Activated naive CD8-positive, alpha-beta T cell treated with anti-CD3 and anti-CD28 coated beads, Interleukin-2, amount 10 ng/mL, durations not matched to agents 7 days and 5 days (primary cell): ENCODE measurements around the gene POLDIP2. TPM values are rescaled to one million over a fixed set of nuclear protein-coding genes. Genes with fewer than 3 reads are reported as not detected.

ENCODE experiments used
- ATAC-seq: fragments of 150-1000 bp; cut with Tn5 transposase; one replicate; pipeline ENCODE4 v1.10.0; 2021; ENCODE audit warnings: low read depth, moderate library complexity
- POLR2A ChIA-PET: fragments of 350-600 bp; sonication (Branson Sonifier 250); formaldehyde crosslinking; loops from one replicate; lab custom pipeline; 2021; ENCODE audit warnings: antibody characterized with exemption; lab: Charles Lee
- DNase-seq: peaks from one replicate; pipeline ENCODE4 v3.0.0; 2021
- H3K27ac Mint-ChIP-seq: one replicate; pipeline ENCODE4 v1.8.0; 2022; ENCODE audit warnings: mild to moderate bottlenecking, mixed read lengths
- H3K27me3 Mint-ChIP-seq: one replicate; pipeline ENCODE4 v1.8.0; 2022; ENCODE audit warnings: mild to moderate bottlenecking, moderate library complexity, mixed read lengths
- H3K36me3 Mint-ChIP-seq: one replicate; pipeline ENCODE4 v1.8.0; 2021; ENCODE audit warnings: mild to moderate bottlenecking, mixed read lengths
- H3K4me1 Mint-ChIP-seq: one replicate; pipeline ENCODE4 v1.8.0; 2021; ENCODE audit warnings: mixed read lengths
- H3K4me3 Mint-ChIP-seq: one replicate; pipeline ENCODE4 v1.8.0; 2022; ENCODE audit warnings: mild to moderate bottlenecking, moderate library complexity, mixed read lengths
- H3K9me3 Mint-ChIP-seq: one replicate; pipeline ENCODE4 v1.8.0; 2021; ENCODE audit warnings: mixed read lengths
- total RNA-seq, 2 experiments: library from RNA; stranded (reverse); gene quantifications; one replicate each; pipeline ENCODE4 v1.2.3, GENCODE V29; 2021

The POLDIP2 gene
- total RNA-seq, 2 experiments from 2014 or later = 51.5 to 54.5 TPM

- peaks cover 19% of the 10 kb centered on the region for H3K4me1 Mint-ChIP-seq
These were observed 33.0 kb downstream of the POLDIP2 start for GRCh38 chr17:28324267-28324745.

GRCh38 chr17:28320215-28321061 lies 36.9 kb downstream of the POLDIP2 start:
- no peak for DNase-seq
- peak overlapping the region; percentile 47 for H3K27ac Mint-ChIP-seq
- H3K4me1 Mint-ChIP-seq = peaks cover 32% of the 10 kb centered on the region
- H3K9me3 Mint-ChIP-seq = no peaks in the 10 kb centered on the region
- H3K36me3 Mint-ChIP-seq = peaks cover 3% of the 10 kb centered on the region
- POLR2A ChIA-PET = interaction anchor here (1.5 to 3.6 kb wide), 3 partner anchors 11 to 37 kb away, joined by 3 to 24 read pairs (median 19); partner anchors contain the start of genes IFT20, POLDIP2 and TNFAIP1
- H3K4me3 Mint-ChIP-seq = peak overlapping the region; percentile 84
- no peaks in the 10 kb centered on the region for H3K27me3 Mint-ChIP-seq
- ATAC-seq = no peak

More at GRCh38 chr17:28324267-28324745, 33.0 kb downstream of the POLDIP2 start:
- Mint-ChIP-seq H3K4me3 (no peak overlapping the region), H3K9me3 (no peaks in the 10 kb centered on the region), H3K27me3 (no peaks in the 10 kb centered on the region), H3K27ac (no peak overlapping the region), H3K36me3 (peaks cover 4% of the 10 kb centered on the region)
- POLR2A ChIA-PET = no interaction called here
- ATAC-seq (no peak), DNase-seq (no peak)

GRCh38 chr17:28319598-28319935 lies 37.8 kb downstream of the POLDIP2 start:
- peak overlapping the region; percentile 84 for H3K4me3 Mint-ChIP-seq
- H3K27me3 Mint-ChIP-seq = no peaks in the 10 kb centered on the region
- H3K36me3 Mint-ChIP-seq = peaks cover 3% of the 10 kb centered on the region
- DNase-seq (no peak), ATAC-seq (no peak)
- H3K27ac Mint-ChIP-seq = peak overlapping the region; percentile 86
- POLR2A ChIA-PET = interaction anchor here (3.3 to 3.6 kb wide), 2 partner anchors 16 to 38 kb away, joined by 19 to 24 read pairs; partner anchors contain the start of genes IFT20, POLDIP2 and TNFAIP1
- H3K9me3 Mint-ChIP-seq = no peaks in the 10 kb centered on the region
- H3K4me1 Mint-ChIP-seq = peaks cover 32% of the 10 kb centered on the region

GRCh38 chr17:28318759-28319597 lies 38.3 kb downstream of the POLDIP2 start, which contains the start of gene TMEM97:
Gene TMEM97, plus strand, starts transcription at chr17:28319200. Its CDS starts 40 bp downstream, at chr17:28319240.
- Mint-ChIP-seq H3K27me3 (no peaks in the 10 kb centered on the region), H3K4me3 (peak within 1 kb of the TSS; percentile 84), H3K36me3 (peaks cover 3% of the 10 kb centered on the region), H3K27ac (peak within 1 kb of the TSS; percentile 86), H3K9me3 (no peaks in the 10 kb centered on the region), H3K4me1 (peaks cover 32% of the 10 kb centered on the region)
- DNase-seq (peak; percentile 95), ATAC-seq (peak; percentile 99)
- POLR2A ChIA-PET = interaction anchor here (0.7 to 3.6 kb wide), 4 partner anchors 14 to 278 kb away, joined by 3 to 24 read pairs (median 12); partner anchors contain the start of genes IFT20, POLDIP2 and TNFAIP1

GRCh38 chr17:28317966-28318758 lies 39.2 kb downstream of the POLDIP2 start:
- Mint-ChIP-seq H3K4me3 (peak overlapping the region; percentile 84), H3K9me3 (no peaks in the 10 kb centered on the region), H3K36me3 (peaks cover 3% of the 10 kb centered on the region), H3K27me3 (no peaks in the 10 kb centered on the region), H3K27ac (peak overlapping the region; percentile 86), H3K4me1 (peaks cover 32% of the 10 kb centered on the region)
- POLR2A ChIA-PET = interaction anchor here (0.7 to 3.6 kb wide), 5 partner anchors 14 to 277 kb away, joined by 3 to 24 read pairs (median 5); partner anchors contain the start of genes IFT20, POLDIP2 and TNFAIP1
- ATAC-seq (no peak), DNase-seq (no peak)

DNA sequence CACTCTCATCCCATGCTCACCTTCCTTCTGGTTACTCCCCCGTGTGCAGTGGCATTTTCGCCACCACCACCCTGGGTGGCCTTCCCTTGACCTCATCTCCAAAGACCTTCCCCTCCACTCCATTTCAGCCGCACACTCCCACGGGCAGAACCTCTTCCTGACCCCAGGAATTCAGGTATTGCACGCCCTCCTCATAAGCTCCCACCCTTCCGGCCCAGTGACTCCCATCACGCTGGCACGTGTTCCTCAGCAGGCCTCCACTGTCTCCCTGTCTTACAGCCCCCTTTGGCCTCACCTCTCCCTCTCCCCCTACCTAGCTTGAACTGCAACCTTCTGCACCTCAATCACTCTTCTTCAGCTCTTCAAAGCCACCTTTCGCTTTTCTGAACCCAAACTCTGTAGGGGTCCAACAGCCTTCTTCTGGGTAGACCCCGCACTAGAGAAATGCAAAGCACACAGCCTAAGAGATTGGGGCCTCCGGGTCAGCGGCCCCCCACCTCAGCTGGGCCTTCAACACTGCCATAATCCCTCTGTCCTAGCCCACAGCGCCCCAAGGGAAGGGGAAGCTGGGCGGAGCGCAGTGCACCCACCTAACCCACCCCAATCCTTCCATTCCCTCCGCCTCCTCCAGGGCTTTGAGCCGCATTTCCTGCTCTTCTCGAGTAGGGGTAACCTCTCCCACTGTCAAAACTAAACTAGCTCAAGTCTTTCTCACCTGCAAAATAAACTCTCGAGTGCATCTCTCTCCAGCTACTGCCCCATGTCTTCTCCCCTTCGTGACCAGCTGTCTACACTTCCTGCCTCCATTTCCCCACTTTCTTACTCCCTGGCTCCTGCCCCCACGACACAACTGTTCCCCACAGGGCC lies 40.0 kb downstream of the POLDIP2 start:
- H3K4me1 Mint-ChIP-seq = peaks cover 30% of the 10 kb centered on the region
- ATAC-seq (no peak), DNase-seq (no peak)
- H3K4me3 Mint-ChIP-seq = peak overlapping the region; percentile 84
- POLR2A ChIA-PET = interaction anchor here (1.8 to 3.6 kb wide), 3 partner anchors 18 to 276 kb away, joined by 5 to 24 read pairs (median 19); partner anchors contain the start of genes IFT20, POLDIP2 and TNFAIP1
- peaks cover 3% of the 10 kb centered on the region for H3K36me3 Mint-ChIP-seq
- peak overlapping the region; percentile 12 for H3K27ac Mint-ChIP-seq
- no peaks in the 10 kb centered on the region for H3K9me3 Mint-ChIP-seq
- H3K27me3 Mint-ChIP-seq = peaks cover 2% of the 10 kb centered on the region

- no peaks in the 10 kb centered on the region for H3K9me3 Mint-ChIP-seq
- ATAC-seq (no peak), DNase-seq (no peak)
- peaks cover 5% of the 10 kb centered on the region for H3K27me3 Mint-ChIP-seq
- H3K4me1 Mint-ChIP-seq = peaks cover 24% of the 10 kb centered on the region
- peaks cover 3% of the 10 kb centered on the region for H3K36me3 Mint-ChIP-seq
- POLR2A ChIA-PET = no interaction called here
- no peak overlapping the region for H3K4me3 Mint-ChIP-seq
- no peak overlapping the region for H3K27ac Mint-ChIP-seq
These were observed 41.3 kb downstream of the POLDIP2 start for GRCh38 chr17:28315846-28316705.

- Mint-ChIP-seq H3K4me1 (peaks cover 14% of the 10 kb centered on the region), H3K27me3 (peaks cover 11% of the 10 kb centered on the region), H3K27ac (no peak overlapping the region), H3K9me3 (no peaks in the 10 kb centered on the region), H3K4me3 (no peak overlapping the region), H3K36me3 (no peaks in the 10 kb centered on the region)
- POLR2A ChIA-PET = no interaction called here
- ATAC-seq = no peak
- DNase-seq = no peak
These were observed 43.5 kb downstream of the POLDIP2 start for GRCh38 chr17:28313841-28314240.

- no peak overlapping the region for H3K4me3 Mint-ChIP-seq
- no peak for DNase-seq
- H3K9me3 Mint-ChIP-seq = no peaks in the 10 kb centered on the region
These were observed 50.3 kb downstream of the POLDIP2 start for GRCh38 chr17:28306954-28307401.

GRCh38 chr17:28298449-28298848 lies 58.9 kb downstream of the POLDIP2 start:
- Mint-ChIP-seq H3K36me3 (no peaks in the 10 kb centered on the region), H3K27ac (no peak overlapping the region), H3K4me1 (peaks cover 2% of the 10 kb centered on the region), H3K27me3 (peaks cover 26% of the 10 kb centered on the region), H3K4me3 (no peak overlapping the region), H3K9me3 (no peaks in the 10 kb centered on the region)
- ATAC-seq (no peak), DNase-seq (no peak)
- POLR2A ChIA-PET = no interaction called here

More at GRCh38 chr17:28306954-28307401, 50.3 kb downstream of the POLDIP2 start:
- Mint-ChIP-seq H3K36me3 (no peaks in the 10 kb centered on the region), H3K4me1 (no peaks in the 10 kb centered on the region), H3K27ac (no peak overlapping the region), H3K27me3 (peaks cover 47% of the 10 kb centered on the region)
- no peak for ATAC-seq
- POLR2A ChIA-PET = no interaction called here
